Trophoblast cell (in vitro differentiated cells and primary cell): ENCODE measurements around the gene H2BK1.

Source experiments
- DNase-seq, 2 donors: peaks; one replicate each; pipeline ENCODE4 v3.0.0-alpha.2; 2016
- H2AFZ ChIP-seq: 2 replicates; pipeline ENCODE4 v1.6.1; 2013; ENCODE audit warnings: low read length, moderate library complexity, mild to moderate bottlenecking; ENCODE audit not compliant: insufficient read depth, poor library complexity
- H2AK5ac ChIP-seq: 2 replicates; pipeline ENCODE4 v1.6.1; 2013; ENCODE audit warnings: mild to moderate bottlenecking, low read length
- H2BK120ac ChIP-seq: 2 replicates; pipeline ENCODE4 v1.6.1; 2013; ENCODE audit warnings: low read length, mild to moderate bottlenecking, moderate library complexity; ENCODE audit not compliant: insufficient read depth, poor library complexity
- H2BK12ac ChIP-seq: 2 replicates; pipeline ENCODE4 v1.6.1; 2013; ENCODE audit warnings: mild to moderate bottlenecking, low read length, moderate library complexity
- H2BK5ac ChIP-seq: 2 replicates; pipeline ENCODE4 v1.6.1; 2013; ENCODE audit warnings: low read length, low read depth, moderate library complexity, mild to moderate bottlenecking; ENCODE audit not compliant: poor library complexity
- H3K14ac ChIP-seq: 2 replicates; pipeline ENCODE4 v1.6.1; 2013; ENCODE audit warnings: mild to moderate bottlenecking, low read length
- H3K18ac ChIP-seq: 2 replicates; pipeline ENCODE4 v1.6.1; 2013; ENCODE audit warnings: mild to moderate bottlenecking, low read length
- H3K23ac ChIP-seq: 2 replicates; pipeline ENCODE4 v1.6.1; 2013; ENCODE audit warnings: low read length
- H3K27ac ChIP-seq: 2 replicates; pipeline ENCODE4 v1.5.1; 2013; ENCODE audit warnings: low read depth, mild to moderate bottlenecking, inconsistent platforms, low read length, moderate library complexity
- H3K27me3 ChIP-seq: 2 replicates; pipeline ENCODE4 v1.6.1; 2013; ENCODE audit warnings: inconsistent platforms, mild to moderate bottlenecking, low read length, moderate library complexity; ENCODE audit not compliant: insufficient read depth
- H3K36me3 ChIP-seq, 2 experiments: 1 replicate in 1 of 2; 2 replicates in 1 of 2; pipeline ENCODE4 v1.6.1; 2013; ENCODE audit warnings: low read length in 2 of 2, mild to moderate bottlenecking in 2 of 2, moderate library complexity in 1 of 2; ENCODE audit not compliant: insufficient read depth in 2 of 2, control insufficient read depth in 1 of 2
- H3K4ac ChIP-seq: 2 replicates; pipeline ENCODE4 v1.6.1; 2013; ENCODE audit warnings: low read depth, mild to moderate bottlenecking, low read length, moderate library complexity
- H3K4me1 ChIP-seq, 2 experiments: 1 replicate in 1 of 2; 2 replicates in 1 of 2; pipeline ENCODE4 v1.6.1; 2013; ENCODE audit warnings: low read length in 2 of 2, mild to moderate bottlenecking in 2 of 2, moderate library complexity in 1 of 2; ENCODE audit not compliant: insufficient read depth in 2 of 2, control insufficient read depth in 1 of 2
- H3K4me2 ChIP-seq: 2 replicates; pipeline ENCODE4 v1.6.1; 2013; ENCODE audit warnings: inconsistent platforms, mild to moderate bottlenecking, low read length, moderate library complexity
- H3K4me3 ChIP-seq: 2 replicates; pipeline ENCODE4 v1.5.1; 2013; ENCODE audit warnings: mild to moderate bottlenecking, low read depth, low read length, inconsistent platforms
- H3K79me1 ChIP-seq: one replicate; pipeline ENCODE4 v1.6.1; 2013; ENCODE audit warnings: low read length
- H3K79me2 ChIP-seq: 2 replicates; pipeline ENCODE4 v1.6.1; 2013; ENCODE audit warnings: low read length, mild to moderate bottlenecking; ENCODE audit not compliant: control insufficient read depth, insufficient read depth, poor library complexity
- H3K9ac ChIP-seq: 2 replicates; pipeline ENCODE4 v1.6.1; 2013; ENCODE audit warnings: mild to moderate bottlenecking, low read length
- H3K9me3 ChIP-seq: 2 replicates; pipeline ENCODE4 v1.6.1; 2013; ENCODE audit warnings: low read depth, mild to moderate bottlenecking, control low read depth, inconsistent platforms, low read length; ENCODE audit not compliant: insufficient read depth
- H4K12ac ChIP-seq: 2 replicates; pipeline ENCODE4 v1.6.1; 2013; ENCODE audit warnings: low read depth, mild to moderate bottlenecking, low read length, moderate library complexity
- H4K8ac ChIP-seq: 2 replicates; pipeline ENCODE4 v1.6.1; 2013; ENCODE audit warnings: low read depth, mild to moderate bottlenecking, low read length, moderate library complexity
- H4K91ac ChIP-seq: one replicate; pipeline ENCODE4 v1.6.1; 2013; ENCODE audit warnings: low read depth, mild to moderate bottlenecking, low read length, moderate library complexity
- WGBS: extraction: QIAGEN DNeasy Blood & Tissue Kit; methylation state at CpG from one replicate; pipeline ENCODE4 v1.1.7; 2013; ENCODE audit warnings: missing lambda C conversion rate; ENCODE audit not compliant: insufficient read length, insufficient coverage; ENCODE audit errors: extremely low coverage; 5-methylcytosine and 5-hydroxymethylcytosine counted together

The H2BK1 gene

DNA sequence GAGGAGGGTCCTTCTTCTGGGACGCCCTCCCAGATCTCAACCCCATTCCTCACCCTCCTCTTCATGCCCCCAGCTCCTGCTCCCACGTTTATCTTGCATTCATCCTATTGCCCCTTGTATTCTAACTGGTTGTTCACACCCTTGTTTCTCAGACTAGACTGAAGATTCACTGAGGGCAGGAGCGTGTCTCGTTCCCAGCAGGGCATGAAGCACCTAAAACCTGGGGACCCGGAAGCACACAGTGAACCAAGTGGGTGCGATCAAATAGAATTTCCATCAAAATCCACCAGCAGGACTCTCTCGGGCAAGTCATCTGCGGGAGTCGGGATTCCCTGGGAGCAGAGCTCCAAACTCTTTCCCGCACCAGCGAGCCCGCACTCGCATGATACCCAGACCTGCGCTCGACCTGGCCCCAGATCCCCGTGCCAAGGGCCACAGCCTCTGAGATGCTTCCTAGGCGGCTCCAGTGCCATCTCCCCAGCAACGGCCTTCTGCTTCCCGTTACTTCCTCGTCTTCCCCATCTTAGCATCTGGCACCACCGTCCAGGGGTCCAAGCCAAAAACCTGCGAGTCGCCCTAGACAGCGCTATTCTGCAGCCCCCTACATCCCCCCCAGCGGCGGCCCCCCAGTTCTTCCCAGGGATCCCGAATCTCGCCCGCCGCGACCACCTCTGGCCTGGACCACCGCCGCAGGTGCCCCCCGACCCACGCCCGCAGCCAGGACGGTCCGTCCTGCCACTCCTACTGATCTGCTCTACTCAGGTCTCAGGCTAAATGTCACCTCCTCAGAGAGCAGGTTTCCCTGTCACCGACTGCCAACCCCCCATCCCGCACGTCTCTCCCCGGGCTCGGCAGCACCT is 36.7 kb downstream of the H2BK1 start:
- H3K27me3 ChIP-seq, result peaks cover 10% of the 10 kb centered on the region
- H3K9me3 ChIP-seq, result peaks cover 21% of the 10 kb centered on the region
- no peak overlapping the region for H3K23ac ChIP-seq
- no peak overlapping the region for H4K8ac ChIP-seq
- no peaks in the 10 kb centered on the region for H3K79me1 ChIP-seq
- no peak overlapping the region for H2AFZ ChIP-seq
- no peak overlapping the region for H3K4me2 ChIP-seq
- H3K4ac ChIP-seq, result no peak overlapping the region
- H3K27ac ChIP-seq, result no peak overlapping the region
- H3K4me3 ChIP-seq, result no peak overlapping the region
- H3K4me1 ChIP-seq, result no peaks in the 10 kb centered on the region
- no peak overlapping the region for H3K18ac ChIP-seq
- H2AK5ac ChIP-seq, result no peak overlapping the region
- no peak overlapping the region for H2BK12ac ChIP-seq
- H2BK5ac ChIP-seq, result no peak overlapping the region
- no peak overlapping the region for H3K9ac ChIP-seq
- H3K36me3 ChIP-seq, result no peaks in the 10 kb centered on the region
- DNase-seq, result no peak
- no peak overlapping the region for H4K91ac ChIP-seq
- no peak overlapping the region for H4K12ac ChIP-seq
- no peaks in the 10 kb centered on the region for H3K79me2 ChIP-seq
- WGBS, result no CpG with 5 or more reads among the region's 43 CpGs
- no peak overlapping the region for H2BK120ac ChIP-seq
- no peak overlapping the region for H3K14ac ChIP-seq

DNA sequence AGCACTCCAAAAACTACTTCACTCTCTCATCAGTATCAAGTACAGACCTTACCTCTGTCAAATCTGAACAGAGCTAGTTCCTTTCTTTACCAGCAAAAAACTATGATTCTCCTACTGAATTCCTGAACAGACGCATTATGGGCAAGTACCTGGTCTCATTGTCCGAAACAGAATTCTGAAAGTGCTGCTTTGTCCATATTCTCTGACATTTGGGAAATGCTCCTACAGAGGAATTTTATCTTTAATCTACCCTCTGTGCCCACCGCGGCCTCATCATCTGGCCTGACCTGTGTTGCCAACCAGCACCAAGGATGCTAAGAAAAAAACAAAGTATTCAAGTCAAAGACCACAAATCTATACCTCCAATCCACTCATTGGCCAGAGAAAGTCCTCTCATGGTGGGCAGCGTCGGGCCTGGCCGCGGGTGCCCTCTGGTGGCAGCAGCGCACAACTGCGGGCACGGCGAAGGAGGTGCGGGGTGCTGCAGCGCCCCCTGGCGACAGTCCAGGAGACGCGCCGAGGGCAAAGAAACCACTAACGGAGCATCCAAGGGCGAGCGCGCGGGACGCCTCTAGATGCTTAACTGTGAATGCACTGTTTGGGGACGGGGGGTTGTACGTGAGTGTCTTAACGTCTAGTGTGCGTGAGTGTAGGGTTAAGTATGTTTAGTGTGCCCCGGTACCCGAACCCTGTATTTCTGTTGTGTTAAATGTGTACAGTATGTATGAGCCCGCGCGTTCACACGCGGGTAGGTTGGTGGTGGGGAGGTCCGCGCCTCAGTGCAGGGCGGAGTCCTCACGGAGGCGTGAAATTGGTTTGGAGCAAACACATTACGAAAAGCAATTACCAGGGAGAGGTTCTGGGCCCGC is 37.8 kb downstream of the H2BK1 start:
- WGBS, result no CpG with 5 or more reads among the region's 42 CpGs
- no peak overlapping the region for H2AK5ac ChIP-seq
- no peak overlapping the region for H3K4me3 ChIP-seq
- peaks cover 0 to under 1% of the 10 kb centered on the region in 2 experiments for H3K4me1 ChIP-seq
- H2AFZ ChIP-seq, result no peak overlapping the region
- H4K8ac ChIP-seq, result no peak overlapping the region
- peaks cover 25% of the 10 kb centered on the region for H3K9me3 ChIP-seq
- no peaks in the 10 kb centered on the region for H3K36me3 ChIP-seq
- H3K79me1 ChIP-seq, result no peaks in the 10 kb centered on the region
- peak; percentile 49 to 80 for DNase-seq
- no peak overlapping the region for H3K14ac ChIP-seq
- H3K23ac ChIP-seq, result no peak overlapping the region
- no peak overlapping the region for H3K4me2 ChIP-seq
- H4K12ac ChIP-seq, result no peak overlapping the region
- no peak overlapping the region for H3K18ac ChIP-seq
- H3K4ac ChIP-seq, result no peak overlapping the region
- no peak overlapping the region for H3K9ac ChIP-seq
- H2BK12ac ChIP-seq, result no peak overlapping the region
- no peak overlapping the region for H2BK5ac ChIP-seq
- no peak overlapping the region for H4K91ac ChIP-seq
- H3K27me3 ChIP-seq, result peaks cover 21% of the 10 kb centered on the region
- no peak overlapping the region for H2BK120ac ChIP-seq
- H3K27ac ChIP-seq, result no peak overlapping the region
- H3K79me2 ChIP-seq, result no peaks in the 10 kb centered on the region

DNA sequence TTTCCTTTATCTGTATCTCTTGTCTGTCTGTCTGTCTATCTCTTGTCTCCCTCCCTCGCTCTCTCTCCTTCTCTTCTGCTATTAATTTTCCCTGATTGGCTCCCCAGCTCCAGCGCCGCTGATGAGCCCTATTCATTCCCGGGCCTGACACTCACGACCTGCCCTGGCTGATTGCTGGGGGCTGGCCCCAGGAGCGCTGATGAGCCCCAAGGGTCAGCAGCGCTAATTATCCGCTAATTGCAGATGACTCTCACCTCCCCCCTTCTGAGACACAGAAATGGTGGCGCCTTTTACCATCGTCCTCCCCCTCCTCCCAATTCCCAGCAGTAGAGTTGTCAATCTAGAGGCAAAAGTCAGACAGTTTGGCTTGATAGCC is 41.5 kb downstream of the H2BK1 start:
- Histone ChIP-seq H3K9me3 (peaks cover 20% of the 10 kb centered on the region), H2AFZ (no peak overlapping the region), H2BK5ac (no peak overlapping the region), H3K4me3 (no peak overlapping the region), H3K27ac (no peak overlapping the region), H3K36me3 (no peaks in the 10 kb centered on the region), H2BK12ac (no peak overlapping the region), H3K14ac (no peak overlapping the region), H2AK5ac (no peak overlapping the region), H3K9ac (no peak overlapping the region), H4K12ac (no peak overlapping the region), H3K4ac (no peak overlapping the region), H3K4me1 (peaks cover 5 to 8% of the 10 kb centered on the region in 2 experiments), H3K79me1 (no peaks in the 10 kb centered on the region), H4K8ac (no peak overlapping the region), H3K79me2 (no peaks in the 10 kb centered on the region), H4K91ac (no peak overlapping the region), H3K18ac (no peak overlapping the region), H3K23ac (no peak overlapping the region), H3K4me2 (no peak overlapping the region), H3K27me3 (peaks cover 49% of the 10 kb centered on the region), H2BK120ac (no peak overlapping the region)
- WGBS, result no CpG with 5 or more reads among the region's 10 CpGs
- no peak for DNase-seq

DNA sequence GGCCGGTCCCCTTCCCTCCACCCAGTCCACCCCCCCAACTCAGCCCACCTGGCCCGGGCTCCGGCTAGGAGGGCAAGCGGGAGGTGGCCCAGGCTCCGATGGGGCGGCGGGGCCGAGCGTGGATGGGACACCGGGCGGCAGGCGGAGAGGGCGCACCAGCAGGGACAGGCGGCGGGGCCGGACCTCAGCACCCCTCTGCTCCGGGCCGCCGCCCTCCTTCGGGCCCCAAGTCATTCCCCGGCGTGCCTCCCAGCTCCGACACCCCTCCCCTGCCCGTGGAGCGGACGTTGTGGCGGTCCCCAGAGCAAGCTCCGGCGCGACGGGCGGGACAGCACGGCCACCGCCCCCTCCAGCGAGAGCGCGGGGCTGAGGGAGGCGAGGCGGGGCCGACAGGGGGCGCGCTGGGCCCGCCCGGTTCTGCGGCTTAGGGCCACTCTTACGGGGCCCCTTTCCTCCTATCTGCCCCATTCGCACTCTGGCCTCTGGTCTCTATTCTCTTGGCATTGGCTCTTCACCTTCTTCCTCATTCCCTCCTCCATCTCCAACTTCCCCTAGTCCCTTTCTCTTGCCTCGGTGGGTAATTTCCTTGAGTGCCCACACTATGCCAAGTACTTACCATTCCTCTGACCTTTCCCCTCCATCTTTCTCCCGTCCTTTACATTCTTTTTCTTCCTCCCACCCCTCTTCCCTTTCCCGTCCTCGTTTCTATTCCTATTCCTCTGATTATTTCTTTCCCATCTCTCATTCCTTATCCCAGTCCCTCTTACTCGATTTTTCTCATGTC is 42.1 kb downstream of the H2BK1 start:
- Histone ChIP-seq H3K9ac (no peak overlapping the region), H2BK12ac (no peak overlapping the region), H2BK120ac (no peak overlapping the region), H4K91ac (no peak overlapping the region), H2AK5ac (no peak overlapping the region), H3K23ac (no peak overlapping the region), H2AFZ (no peak overlapping the region), H3K4me3 (peak overlapping the region; percentile 63), H4K8ac (no peak overlapping the region), H3K27me3 (peaks cover 49% of the 10 kb centered on the region), H3K4me2 (peak overlapping the region; percentile 85), H3K4ac (no peak overlapping the region), H3K4me1 (peaks cover 5 to 8% of the 10 kb centered on the region in 2 experiments), H3K79me1 (no peaks in the 10 kb centered on the region), H3K14ac (no peak overlapping the region), H3K9me3 (peaks cover 15% of the 10 kb centered on the region), H3K18ac (no peak overlapping the region), H3K27ac (no peak overlapping the region), H4K12ac (no peak overlapping the region), H3K79me2 (no peaks in the 10 kb centered on the region), H3K36me3 (no peaks in the 10 kb centered on the region), H2BK5ac (no peak overlapping the region)
- 100% methylated on average over 3 of the region's 52 CpGs for WGBS
- DNase-seq, result peak in 1 of 2 donors; percentile 31
